NCI-H748 treated with DMSO at 0.1 percent for 48 hours (cell line): Measurements from ENCODE around the gene UQCRQ.

Experiments used
- DNase-seq: peaks from one replicate; lab custom pipeline; 2025; lab: John Stamatoyannopoulos, UW

Gene UQCRQ

DNA sequence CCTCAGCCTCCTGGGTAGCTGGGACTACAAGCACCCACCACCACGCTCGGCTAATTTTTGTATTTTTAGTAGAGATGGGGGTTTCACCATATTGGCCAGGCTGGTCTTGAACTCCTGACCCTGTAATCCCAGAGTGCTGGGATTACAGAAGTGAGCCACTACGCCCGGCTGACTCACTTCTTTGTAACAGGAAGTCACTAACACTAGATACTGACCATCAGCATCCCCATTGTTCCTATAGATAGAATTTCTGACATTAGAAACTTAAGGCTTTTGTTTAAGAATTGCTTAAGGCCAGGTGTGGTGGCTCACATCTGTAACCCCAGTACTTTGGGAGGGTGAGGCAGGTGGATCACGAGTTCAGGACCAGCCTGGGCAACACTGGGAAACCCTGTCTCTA is 49.2 kb downstream of the UQCRQ start:
- DNase-seq = no peak

GRCh38 chr5:132916086-132916485 is 49.6 kb downstream of the UQCRQ start:
- DNase-seq = no peak
